ENCODE data around the gene ZFAND2B.

GRCh38 chr2:219174801-219175200, 31.8 kb upstream of the ZFAND2B start:
- TF ChIP-seq, protein P1, sequence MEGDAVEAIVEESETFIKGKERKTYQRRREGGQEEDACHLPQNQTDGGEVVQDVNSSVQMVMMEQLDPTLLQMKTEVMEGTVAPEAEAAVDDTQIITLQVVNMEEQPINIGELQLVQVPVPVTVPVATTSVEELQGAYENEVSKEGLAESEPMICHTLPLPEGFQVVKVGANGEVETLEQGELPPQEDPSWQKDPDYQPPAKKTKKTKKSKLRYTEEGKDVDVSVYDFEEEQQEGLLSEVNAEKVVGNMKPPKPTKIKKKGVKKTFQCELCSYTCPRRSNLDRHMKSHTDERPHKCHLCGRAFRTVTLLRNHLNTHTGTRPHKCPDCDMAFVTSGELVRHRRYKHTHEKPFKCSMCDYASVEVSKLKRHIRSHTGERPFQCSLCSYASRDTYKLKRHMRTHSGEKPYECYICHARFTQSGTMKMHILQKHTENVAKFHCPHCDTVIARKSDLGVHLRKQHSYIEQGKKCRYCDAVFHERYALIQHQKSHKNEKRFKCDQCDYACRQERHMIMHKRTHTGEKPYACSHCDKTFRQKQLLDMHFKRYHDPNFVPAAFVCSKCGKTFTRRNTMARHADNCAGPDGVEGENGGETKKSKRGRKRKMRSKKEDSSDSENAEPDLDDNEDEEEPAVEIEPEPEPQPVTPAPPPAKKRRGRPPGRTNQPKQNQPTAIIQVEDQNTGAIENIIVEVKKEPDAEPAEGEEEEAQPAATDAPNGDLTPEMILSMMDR (IDR thresholded peaks at IDR 0.05): no peak
- no peak for TF ChIP-seq POLR2AphosphoS5 (IDR thresholded peaks at IDR 0.05)

All from gastroesophageal sphincter (tissue), 3 donors.